Activated CD4-positive, alpha-beta T cell treated with anti-CD3 and anti-CD28 coated beads, Interleukin-2, amount 10 ng/mL, durations not matched to agents 7 days and 5 days (primary cell): ENCODE results near the gene HP. TPM values are rescaled to one million over a fixed set of nuclear protein-coding genes. Genes with fewer than 3 reads are reported as not detected.
"Not testable (repeated sequence)": the region's sequence is repeated elsewhere in the genome, so short reads cannot be mapped to it uniquely, and the experiment has no call there.

Source experiments
- CTCF ChIA-PET: fragments of 350-600 bp; sonication (Branson Sonifier 250); formaldehyde crosslinking; loops from one replicate; lab custom pipeline; 2021; ENCODE audit warnings: antibody characterized with exemption; lab: Charles Lee
- POLR2A ChIA-PET: fragments of 350-600 bp; sonication (Branson Sonifier 250); formaldehyde crosslinking; loops from one replicate; lab custom pipeline; 2021; ENCODE audit warnings: antibody characterized with exemption; lab: Charles Lee
- DNase-seq: peaks from one replicate; pipeline ENCODE4 v3.0.0-alpha.2; 2020
- H3K27ac Mint-ChIP-seq: one replicate; pipeline ENCODE4 v1.8.0; 2021; ENCODE audit warnings: mild to moderate bottlenecking, moderate library complexity, mixed read lengths
- H3K27me3 Mint-ChIP-seq: one replicate; pipeline ENCODE4 v1.8.0; 2021; ENCODE audit warnings: mixed read lengths
- H3K36me3 Mint-ChIP-seq: one replicate; pipeline ENCODE4 v1.8.0; 2021; ENCODE audit warnings: low read depth, mixed read lengths
- H3K4me1 Mint-ChIP-seq: one replicate; pipeline ENCODE4 v1.8.0; 2021; ENCODE audit warnings: mixed read lengths
- H3K4me3 Mint-ChIP-seq: one replicate; pipeline ENCODE4 v1.8.0; 2021; ENCODE audit warnings: mild to moderate bottlenecking, moderate library complexity, mixed read lengths
- H3K9me3 Mint-ChIP-seq: one replicate; pipeline ENCODE4 v1.8.0; 2021; ENCODE audit warnings: mixed read lengths
- total RNA-seq, 2 experiments: library from RNA; stranded (reverse); gene quantifications; one replicate each; pipeline ENCODE4 v1.2.3, GENCODE V29; 2021

Gene HP
- not detected for total RNA-seq

- H3K27me3 Mint-ChIP-seq, H3K36me3 Mint-ChIP-seq, H3K27ac Mint-ChIP-seq, POLR2A ChIA-PET, CTCF ChIA-PET, H3K4me3 Mint-ChIP-seq, DNase-seq, H3K9me3 Mint-ChIP-seq, H3K4me1 Mint-ChIP-seq: not testable (repeated sequence)
These were observed at the start of gene HP for GRCh38 chr16:72054254-72054847. TSS of gene HP (plus strand) at chr16:72054505. CDS start at chr16:72054653, 148 bp downstream.

- peak overlapping the region; percentile 89 for H3K4me3 Mint-ChIP-seq
- H3K36me3 Mint-ChIP-seq, H3K9me3 Mint-ChIP-seq, CTCF ChIA-PET, POLR2A ChIA-PET, H3K27me3 Mint-ChIP-seq, DNase-seq: not testable (repeated sequence)
- peak overlapping the region; percentile 93 for H3K27ac Mint-ChIP-seq
- peaks cover 20% of the 10 kb centered on the region for H3K4me1 Mint-ChIP-seq
These were observed 46.3 kb upstream of the HP start for GRCh38 chr16:72008065-72008423.

- Mint-ChIP-seq H3K4me1 (peaks cover 22% of the 10 kb centered on the region), H3K36me3 (peaks cover 6% of the 10 kb centered on the region), H3K9me3 (no peaks in the 10 kb centered on the region), H3K4me3 (peak within 1 kb of the TSS; percentile 89), H3K27ac (peak within 1 kb of the TSS; percentile 93), H3K27me3 (no peaks in the 10 kb centered on the region)
- peak; percentile 99 for DNase-seq
- ChIA-PET CTCF (no interaction called here), POLR2A (no interaction called here)
These were observed 45.7 kb upstream of the HP start, which contains the start of gene DHODH for GRCh38 chr16:72008424-72009216. TSS of gene DHODH (plus strand) at chr16:72008744. CDS start at chr16:72008765, 21 bp downstream.

- H3K27ac Mint-ChIP-seq: peak overlapping the region; percentile 47
These were observed 44.5 kb upstream of the HP start for GRCh38 chr16:72009779-72010178.

GRCh38 chr16:72012607-72013006 lies 41.7 kb upstream of the HP start:
- no peak for DNase-seq
- CTCF ChIA-PET: interaction anchor here (2.0 kb wide), 1 partner anchor 113 kb away, joined by 4 read pairs; no protein-coding TSS in a partner anchor
- Mint-ChIP-seq H3K27ac (no peak overlapping the region), H3K4me3 (no peak overlapping the region), H3K27me3 (no peaks in the 10 kb centered on the region), H3K9me3 (no peaks in the 10 kb centered on the region), H3K4me1 (peaks cover 17% of the 10 kb centered on the region), H3K36me3 (peaks cover 6% of the 10 kb centered on the region)
- POLR2A ChIA-PET: no interaction called here

More at GRCh38 chr16:72009779-72010178, 44.5 kb upstream of the HP start:
- no peak for DNase-seq
- Mint-ChIP-seq H3K27me3 (no peaks in the 10 kb centered on the region), H3K4me1 (peaks cover 22% of the 10 kb centered on the region), H3K4me3 (peak overlapping the region; percentile 63), H3K36me3 (peaks cover 6% of the 10 kb centered on the region), H3K9me3 (no peaks in the 10 kb centered on the region)
- CTCF ChIA-PET: no interaction called here
- POLR2A ChIA-PET: no interaction called here

GRCh38 chr16:72013389-72013788 lies 40.9 kb upstream of the HP start:
- no peak for DNase-seq
- H3K27ac Mint-ChIP-seq: no peak overlapping the region
- no peaks in the 10 kb centered on the region for H3K9me3 Mint-ChIP-seq
- H3K27me3 Mint-ChIP-seq: no peaks in the 10 kb centered on the region
- ChIA-PET CTCF (interaction anchor here (2.0 kb wide), 1 partner anchor 112 kb away, joined by 4 read pairs; no protein-coding TSS in a partner anchor), POLR2A (no interaction called here)
- peaks cover 16% of the 10 kb centered on the region for H3K4me1 Mint-ChIP-seq
- H3K36me3 Mint-ChIP-seq: peaks cover 9% of the 10 kb centered on the region
- no peak overlapping the region for H3K4me3 Mint-ChIP-seq

GRCh38 chr16:72013888-72014581 lies 40.3 kb upstream of the HP start:
- no peak for DNase-seq
- ChIA-PET POLR2A (no interaction called here), CTCF (interaction anchor here (2.0 kb wide), 1 partner anchor 111 kb away, joined by 4 read pairs; no protein-coding TSS in a partner anchor)
- Mint-ChIP-seq H3K27ac (no peak overlapping the region), H3K27me3 (no peaks in the 10 kb centered on the region), H3K4me1 (peaks cover 13% of the 10 kb centered on the region), H3K9me3 (no peaks in the 10 kb centered on the region), H3K36me3 (peaks cover 8% of the 10 kb centered on the region), H3K4me3 (no peak overlapping the region)

- Mint-ChIP-seq H3K27me3 (no peaks in the 10 kb centered on the region), H3K4me3 (no peak overlapping the region), H3K9me3 (no peaks in the 10 kb centered on the region), H3K27ac (no peak overlapping the region), H3K36me3 (peaks cover 8% of the 10 kb centered on the region), H3K4me1 (peaks cover 12% of the 10 kb centered on the region)
- ChIA-PET POLR2A (no interaction called here), CTCF (no interaction called here)
- DNase-seq: no peak
These were observed 39.6 kb upstream of the HP start for GRCh38 chr16:72014675-72015074.

GRCh38 chr16:72015124-72015523 lies 39.2 kb upstream of the HP start:
- no peaks in the 10 kb centered on the region for H3K27me3 Mint-ChIP-seq
- H3K9me3 Mint-ChIP-seq: no peaks in the 10 kb centered on the region
- H3K27ac Mint-ChIP-seq: no peak overlapping the region
- peaks cover 6% of the 10 kb centered on the region for H3K36me3 Mint-ChIP-seq
- peaks cover 8% of the 10 kb centered on the region for H3K4me1 Mint-ChIP-seq
- no peak overlapping the region for H3K4me3 Mint-ChIP-seq
- no peak for DNase-seq
- POLR2A ChIA-PET: no interaction called here
- CTCF ChIA-PET: no interaction called here

GRCh38 chr16:72018470-72018869 lies 35.8 kb upstream of the HP start:
- Mint-ChIP-seq H3K27me3 (no peaks in the 10 kb centered on the region), H3K36me3 (peaks cover 6% of the 10 kb centered on the region), H3K4me3 (no peak overlapping the region), H3K27ac (no peak overlapping the region), H3K4me1 (no peaks in the 10 kb centered on the region), H3K9me3 (no peaks in the 10 kb centered on the region)
- ChIA-PET CTCF (interaction anchor here (0.6 kb wide), 1 partner anchor 864 kb away, joined by 4 read pairs; no protein-coding TSS in a partner anchor), POLR2A (no interaction called here)
- no peak for DNase-seq

GRCh38 chr16:72021043-72021442 lies 33.3 kb upstream of the HP start:
- Mint-ChIP-seq H3K27me3 (no peaks in the 10 kb centered on the region), H3K9me3 (no peaks in the 10 kb centered on the region)
- DNase-seq: no peak

GRCh38 chr16:72022127-72022526 lies 32.2 kb upstream of the HP start:
- Mint-ChIP-seq H3K9me3 (no peaks in the 10 kb centered on the region), H3K27ac (no peak overlapping the region), H3K27me3 (no peaks in the 10 kb centered on the region), H3K4me3 (no peak overlapping the region), H3K36me3 (peaks cover 12% of the 10 kb centered on the region), H3K4me1 (no peaks in the 10 kb centered on the region)
- ChIA-PET CTCF (no interaction called here), POLR2A (no interaction called here)
- DNase-seq: no peak

More at GRCh38 chr16:72021043-72021442, 33.3 kb upstream of the HP start:
- Mint-ChIP-seq H3K4me1 (no peaks in the 10 kb centered on the region), H3K27ac (no peak overlapping the region), H3K4me3 (no peak overlapping the region), H3K36me3 (peaks cover 12% of the 10 kb centered on the region)
- ChIA-PET POLR2A (no interaction called here), CTCF (no interaction called here)

GRCh38 chr16:72023962-72024361 lies 30.3 kb upstream of the HP start:
- no peak overlapping the region for H3K4me3 Mint-ChIP-seq
- ChIA-PET CTCF (no interaction called here), POLR2A (no interaction called here)
- peak overlapping the region; percentile 66 for H3K27ac Mint-ChIP-seq
- no peak for DNase-seq
- H3K9me3 Mint-ChIP-seq: no peaks in the 10 kb centered on the region
- H3K36me3 Mint-ChIP-seq: peaks cover 13% of the 10 kb centered on the region
- H3K4me1 Mint-ChIP-seq: no peaks in the 10 kb centered on the region
- H3K27me3 Mint-ChIP-seq: no peaks in the 10 kb centered on the region
